ENCODE data around the gene DCP1A.
"Not testable (repeated sequence)": the region's sequence is repeated elsewhere in the genome, so short reads cannot be mapped to it uniquely, and the experiment has no call there.

DCP1A gene

DNA sequence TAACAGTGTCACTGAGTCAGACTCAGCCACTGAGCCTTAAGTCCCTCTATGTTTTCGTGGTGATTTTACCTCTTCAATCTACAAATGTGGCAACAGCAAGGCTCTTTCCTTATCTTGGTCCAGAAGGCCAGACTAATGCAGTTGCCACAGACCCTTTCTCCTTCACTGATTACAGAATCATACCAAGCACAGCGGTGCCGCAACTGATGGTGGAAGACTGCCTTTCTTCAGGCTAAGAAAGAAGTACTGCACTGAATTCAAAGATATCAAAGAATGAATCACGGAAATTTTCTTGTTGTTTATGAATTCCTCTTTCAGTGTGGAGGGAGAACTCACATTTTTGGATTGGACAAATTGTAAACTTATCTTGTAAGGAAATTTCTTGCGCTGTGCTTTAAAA, 18.6 kb downstream of the DCP1A start:
- no peak for DNase-seq (ENCODE audit: low spot score)

DNA sequence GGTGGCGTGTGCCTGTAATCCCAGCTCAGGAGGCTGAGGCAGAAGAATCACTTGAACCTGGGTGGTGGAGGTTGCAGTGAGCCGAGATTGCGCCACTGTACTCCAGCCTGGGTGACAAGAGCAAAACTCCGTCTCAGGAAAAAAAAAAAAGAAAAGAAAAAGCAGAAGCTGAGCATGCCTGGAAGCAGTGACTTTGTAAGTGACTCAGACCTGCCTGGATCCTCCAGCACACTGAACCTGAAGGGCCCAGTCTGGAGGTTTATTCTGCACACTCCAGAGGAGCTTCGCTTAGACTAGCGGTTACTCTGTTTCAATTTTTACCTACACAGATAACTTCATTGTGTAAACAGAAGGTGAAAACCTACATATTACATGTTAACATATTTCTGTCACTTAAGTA, 19.4 kb downstream of the DCP1A start:
- not testable (repeated sequence) for DNase-seq (ENCODE audit: low spot score)

- no peak for DNase-seq (ENCODE audit: low spot score)
Measured at GRCh38 chr3:53324105-53324504, 23.2 kb downstream of the DCP1A start.

GRCh38 chr3:53320697-53321096, 26.6 kb downstream of the DCP1A start:
- no peak for DNase-seq (ENCODE audit: low spot score)

DNA sequence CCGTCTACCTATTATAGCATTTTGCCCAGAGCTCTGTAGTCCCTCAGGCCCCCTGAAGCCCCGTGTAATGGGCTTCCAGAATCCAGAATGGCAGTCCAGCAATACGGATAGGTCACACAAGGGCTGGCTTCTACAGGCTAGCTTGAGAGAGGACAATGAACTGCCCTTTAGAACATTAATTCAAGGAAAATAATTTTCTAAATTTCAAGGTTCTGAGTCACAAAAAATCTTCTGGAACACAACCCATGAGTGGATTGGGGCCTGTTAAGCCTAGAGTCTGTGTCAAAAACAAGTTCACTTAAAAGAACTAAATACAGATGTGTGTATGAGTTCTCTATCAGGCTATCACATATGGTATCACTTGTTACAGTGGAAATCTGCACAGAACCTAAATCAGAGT, 28.8 kb downstream of the DCP1A start:
- no peak for DNase-seq (ENCODE audit: low spot score)

DNA sequence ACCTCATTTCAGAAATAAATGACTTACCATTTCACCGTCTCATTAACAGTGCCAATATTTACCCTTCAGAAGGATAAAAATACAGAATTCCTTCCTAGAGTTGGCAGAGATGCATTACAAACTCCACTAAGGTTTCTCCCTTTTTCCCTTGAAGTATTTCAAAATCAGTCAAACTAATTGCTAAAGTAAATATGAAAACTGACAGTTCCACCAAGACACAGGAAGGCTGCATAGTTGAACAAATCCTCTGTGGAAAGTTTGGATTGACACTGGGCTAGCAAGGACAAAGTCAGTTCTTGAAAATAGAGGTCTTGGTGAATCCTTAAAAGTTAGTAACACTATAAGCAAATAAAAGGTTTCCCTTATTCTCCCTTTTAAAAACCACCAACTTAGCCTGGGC, 34.5 kb downstream of the DCP1A start:
- DNase-seq (ENCODE audit: low spot score) = no peak

DNA sequence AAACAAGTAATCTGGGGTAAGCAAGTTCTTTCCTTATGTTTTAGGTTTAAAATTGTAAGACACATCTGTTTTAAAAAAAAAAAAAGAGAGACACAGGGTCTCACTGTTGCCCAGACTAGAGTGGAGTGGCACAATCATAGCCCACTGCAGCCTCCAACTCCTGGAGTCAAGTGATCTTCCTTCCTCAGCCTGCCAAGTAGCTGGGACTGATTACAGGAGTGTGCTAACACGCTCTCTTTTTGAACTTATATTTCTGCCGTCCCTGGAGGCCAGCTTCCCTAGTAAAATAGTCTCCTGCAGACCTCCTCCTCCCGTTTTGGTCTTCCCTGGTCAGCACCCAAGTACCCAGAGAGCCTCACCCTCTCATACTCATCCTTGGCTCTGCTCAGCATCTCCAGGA, 35.5 kb downstream of the DCP1A start:
- no peak for DNase-seq (ENCODE audit: low spot score)

- no peak for DNase-seq (ENCODE audit: low spot score)
Measured at GRCh38 chr3:53303957-53304356, 43.4 kb downstream of the DCP1A start.

- no peak for DNase-seq (ENCODE audit: low spot score)
Measured at GRCh38 chr3:53303549-53303948, 43.8 kb downstream of the DCP1A start.

DNA sequence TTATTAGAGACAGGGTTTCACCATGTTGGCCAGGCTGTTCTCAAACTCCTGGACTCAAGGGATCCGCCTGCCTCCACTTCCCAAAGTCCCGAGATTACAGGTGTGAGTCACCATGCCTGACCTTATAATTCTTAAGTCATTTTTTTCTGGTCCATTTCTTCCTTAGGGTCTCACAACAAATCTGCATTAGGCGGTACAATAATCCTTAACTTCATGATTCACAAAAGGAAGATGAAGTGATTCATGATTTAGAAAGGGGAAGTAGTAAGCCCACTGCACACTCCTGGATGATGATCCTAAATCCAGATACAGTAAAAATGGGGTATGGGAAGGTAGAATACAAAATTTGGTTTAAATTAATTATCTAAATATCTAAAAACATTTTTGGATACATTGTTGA, 46.5 kb downstream of the DCP1A start:
- DNase-seq (ENCODE audit: low spot score) = no peak

- peak; percentile 29 for DNase-seq (ENCODE audit: low spot score)
Measured at GRCh38 chr3:53299611-53300023, 47.7 kb downstream of the DCP1A start.

DNA sequence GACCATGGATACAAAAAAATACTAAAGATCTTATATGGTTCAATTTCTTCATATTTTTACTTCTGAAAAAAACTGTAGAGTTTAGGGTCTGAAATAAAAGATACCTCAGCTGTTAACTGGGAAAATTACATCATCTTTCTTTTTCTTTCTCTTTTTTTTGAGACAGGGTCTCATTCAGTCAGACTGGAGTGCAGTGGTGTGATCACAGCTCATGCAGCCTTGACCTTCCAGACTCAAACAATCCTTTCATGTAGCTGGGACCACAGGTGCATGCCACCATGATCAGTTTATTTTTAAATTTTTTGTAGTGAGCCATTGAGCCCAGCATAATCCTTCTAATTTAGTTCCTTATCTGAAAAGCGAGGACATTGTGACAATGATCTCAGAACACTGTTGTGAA, 51.9 kb downstream of the DCP1A start:
- DNase-seq (ENCODE audit: low spot score) = no peak

DNA sequence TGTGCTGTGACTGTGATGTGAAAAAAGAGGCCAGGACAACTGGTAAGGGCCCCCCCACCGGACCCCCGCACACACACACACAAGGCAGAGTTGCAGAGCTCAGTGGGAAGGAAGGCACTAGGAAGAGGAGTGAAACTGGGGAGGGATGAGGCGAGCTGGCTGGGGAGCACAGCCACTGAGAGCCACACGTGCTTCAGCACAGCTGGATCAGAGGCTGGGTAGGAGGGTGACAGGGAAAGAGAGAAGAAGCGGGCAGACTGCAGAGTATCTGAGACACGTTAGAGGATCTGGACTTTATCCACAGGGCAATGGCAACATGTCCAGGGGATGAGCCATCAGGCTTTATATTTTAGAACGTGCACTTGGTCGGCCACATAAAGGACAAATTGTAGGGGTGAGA, 53.5 kb downstream of the DCP1A start:
- DNase-seq (ENCODE audit: low spot score) = no peak

- DNase-seq (ENCODE audit: low spot score) = no peak
Measured at GRCh38 chr3:53288214-53288613, 59.1 kb downstream of the DCP1A start.

DNA sequence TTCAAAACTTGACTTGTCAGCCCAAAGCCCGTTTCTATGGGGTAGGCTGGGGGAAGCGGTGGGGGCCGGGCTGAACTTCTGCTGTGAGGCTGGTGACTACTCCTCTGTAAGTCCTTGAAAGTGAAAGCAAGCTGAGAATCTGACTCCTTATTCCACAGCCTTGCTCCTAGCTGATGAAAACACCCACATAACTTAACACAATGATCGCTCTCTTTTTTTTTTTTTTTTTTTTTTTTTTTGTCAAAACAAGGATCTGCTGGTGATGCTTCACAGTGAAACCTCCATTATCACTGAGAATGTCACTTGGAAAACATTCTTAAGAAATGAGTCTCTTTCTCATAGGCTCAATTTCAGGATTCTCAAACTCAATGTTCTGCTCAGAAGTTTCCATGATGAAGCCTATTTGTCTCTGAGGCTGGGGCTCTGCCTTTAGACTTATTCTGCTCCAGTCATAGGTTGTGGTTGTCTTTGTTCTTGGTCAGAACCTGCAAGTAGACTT, 60.2 kb downstream of the DCP1A start:
- no peak for DNase-seq (ENCODE audit: low spot score)

DNA sequence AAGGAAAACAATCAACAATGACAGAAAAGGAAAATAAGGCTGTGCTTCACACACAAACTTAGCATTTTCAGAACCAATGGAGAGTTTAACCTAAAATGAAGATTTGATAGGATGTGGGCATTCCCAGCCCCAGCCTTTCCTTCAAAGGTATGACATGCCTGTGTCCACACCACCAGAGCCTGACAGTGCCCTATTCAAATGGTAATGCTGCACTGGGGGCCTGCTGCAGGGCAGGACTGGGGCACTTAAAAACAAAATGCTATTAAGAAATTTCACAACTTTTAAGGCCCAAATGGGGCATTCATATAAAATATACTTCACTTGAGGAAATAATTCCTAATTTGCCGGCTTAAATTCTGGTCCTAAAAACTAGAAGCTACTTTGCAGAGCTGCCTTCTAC, 60.6 kb downstream of the DCP1A start:
- DNase-seq (ENCODE audit: low spot score) = no peak

DNA sequence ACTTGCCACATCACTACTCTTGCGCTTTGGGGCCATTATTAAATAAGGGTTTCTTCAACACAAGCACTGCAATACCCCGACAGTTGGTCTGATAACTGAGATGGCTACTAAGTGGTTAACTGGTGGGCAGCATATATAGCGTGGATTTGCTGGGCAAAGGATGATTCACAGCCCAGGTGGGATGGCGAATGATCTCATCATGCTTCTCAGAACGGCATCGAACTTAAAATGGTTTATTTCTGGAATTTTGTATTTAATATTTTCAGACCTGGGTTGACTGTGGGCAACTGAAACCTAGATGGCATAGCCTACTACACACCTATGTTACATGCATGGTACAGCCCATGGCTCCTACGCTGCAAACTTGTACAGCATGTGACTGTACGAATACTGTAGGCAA, 64.8 kb downstream of the DCP1A start:
- DNase-seq (ENCODE audit: low spot score) = no peak

DNA sequence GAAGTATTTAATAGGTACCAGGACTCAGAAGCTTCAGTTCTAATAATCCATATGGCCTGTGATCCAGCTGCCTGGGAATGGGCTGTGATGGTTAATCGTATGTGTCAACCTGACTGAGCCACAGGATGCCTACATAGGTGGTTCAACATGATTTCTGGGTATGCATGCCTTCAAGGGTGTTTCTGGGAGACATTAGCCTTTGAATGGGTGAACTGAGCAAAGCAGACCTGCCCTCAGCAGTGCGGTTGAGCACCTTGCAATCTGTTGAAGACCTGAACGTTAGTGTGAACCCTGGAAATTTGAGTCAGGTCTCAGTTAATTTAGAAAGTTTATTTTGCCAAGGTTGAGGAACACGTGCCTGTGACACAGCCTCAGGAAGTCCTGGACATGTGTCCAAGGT, 68.7 kb downstream of the DCP1A start:
- DNase-seq (ENCODE audit: low spot score) = no peak

GRCh38 chr3:53274938-53275605, 72.3 kb downstream of the DCP1A start:
- no peak for DNase-seq (ENCODE audit: low spot score)

DNA sequence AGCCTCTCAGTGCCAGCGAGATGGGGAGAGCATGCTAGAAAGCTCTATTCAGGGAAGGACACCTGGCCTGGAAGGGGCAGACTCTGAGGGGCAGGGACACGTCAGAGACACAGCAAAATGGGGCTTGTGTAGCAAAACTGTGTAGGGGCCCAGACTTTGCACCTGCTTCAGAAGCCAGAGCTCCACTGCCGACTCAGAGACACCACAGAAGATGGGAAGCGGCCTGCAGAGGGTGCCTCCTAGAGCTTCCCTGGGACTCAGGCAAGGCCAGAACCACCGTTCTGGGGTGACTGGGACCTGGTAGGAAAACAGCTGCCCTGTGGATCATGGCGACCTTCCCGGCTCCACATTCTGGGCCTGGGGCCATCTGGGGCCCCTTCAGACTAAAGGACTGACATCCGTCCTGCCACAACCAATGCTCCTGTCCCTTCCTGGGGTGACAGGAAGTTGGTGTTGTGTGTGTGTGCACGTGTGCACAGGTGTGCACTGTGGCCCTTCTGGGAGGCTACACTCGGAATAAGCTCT, 74.1 kb downstream of the DCP1A start:
- DNase-seq (ENCODE audit: low spot score) = no peak

DNA sequence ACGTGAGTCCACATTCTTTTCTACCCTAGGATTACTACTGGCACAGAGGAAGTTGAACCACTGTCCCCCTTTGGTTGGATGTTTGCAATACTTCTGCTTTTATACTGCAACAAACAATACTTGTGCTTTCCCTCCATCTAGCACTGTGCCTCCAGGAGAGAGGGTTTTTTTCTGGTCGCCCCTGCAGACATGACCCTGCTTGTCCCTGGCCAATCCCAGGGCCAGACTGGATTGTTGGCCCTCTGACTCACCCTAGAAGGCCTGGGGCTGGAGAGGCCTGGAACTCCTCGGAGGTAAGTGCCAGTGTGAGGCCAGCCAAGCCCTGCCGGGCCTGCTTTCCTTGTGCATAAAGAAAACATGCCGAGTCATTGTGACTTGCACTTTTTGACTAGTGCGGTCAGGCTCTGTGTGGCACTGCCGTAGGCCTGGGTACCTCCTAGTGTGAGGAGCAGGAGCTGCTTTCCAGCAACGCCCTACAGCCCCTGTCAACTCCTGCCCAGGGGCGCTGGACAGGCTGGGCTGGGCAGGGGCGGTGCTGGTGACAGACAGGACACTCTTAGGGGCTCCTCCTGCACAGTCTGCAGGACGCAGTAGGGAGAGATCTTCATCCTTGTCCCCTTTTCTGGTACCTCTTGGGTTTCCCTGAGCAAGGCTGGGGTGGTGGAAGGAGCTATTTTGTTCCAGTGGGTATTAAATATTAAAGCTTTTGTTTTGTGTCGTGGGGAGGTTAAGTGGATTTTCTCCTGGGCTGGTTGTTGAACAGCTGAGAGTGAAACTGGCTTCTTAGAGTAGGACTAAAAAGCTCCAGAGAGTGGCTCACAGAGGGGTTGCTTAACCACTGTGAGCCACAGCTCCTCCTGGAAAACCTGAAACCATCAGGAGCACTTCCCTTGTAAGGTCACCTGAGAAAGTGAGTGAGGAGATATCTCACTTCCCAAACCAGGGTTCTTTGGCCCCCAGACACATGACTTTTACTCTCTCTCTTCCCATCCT, 77.2 kb downstream of the DCP1A start:
- no peak for DNase-seq (ENCODE audit: low spot score)

- not testable (repeated sequence) for DNase-seq (ENCODE audit: low spot score)
Measured at GRCh38 chr3:53269193-53269592, 78.2 kb downstream of the DCP1A start.

DNA sequence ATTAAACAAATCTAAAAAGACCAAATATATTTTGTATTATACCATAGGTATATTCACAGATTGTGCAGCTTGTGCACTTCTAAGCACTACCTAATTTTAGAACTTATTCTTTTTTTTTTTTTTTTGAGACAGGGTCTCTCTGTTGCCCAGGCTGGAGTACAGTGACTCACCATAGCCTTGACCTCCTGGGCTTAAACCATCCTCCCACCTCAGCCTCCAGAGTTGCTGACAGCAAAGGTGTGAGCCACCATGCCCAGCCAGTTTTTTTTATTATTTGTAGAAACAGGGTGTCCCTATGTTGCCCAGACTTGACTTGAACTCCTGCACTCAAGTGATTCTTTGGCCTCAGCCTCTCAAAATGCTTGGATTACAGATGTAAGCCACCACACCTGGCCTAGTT, 79.6 kb downstream of the DCP1A start:
- DNase-seq (ENCODE audit: low spot score) = no peak
